Left cardiac atrium (tissue), 4 donors: Measurements from ENCODE around the gene HMGCL. TPM values are rescaled to one million over a fixed set of nuclear protein-coding genes. Genes with fewer than 3 reads are reported as not detected.
"Not testable (repeated sequence)": the region's sequence is repeated elsewhere in the genome, so short reads cannot be mapped to it uniquely, and the experiment has no call there.

Experiments
- ATAC-seq, 2 donors: fragments of 200-7000 bp; cut with Tn5 transposase; one replicate each; pipeline ENCODE4 v1.9.1; 2020; ENCODE audit warnings: mild to moderate bottlenecking in 2 of 2, moderate library complexity in 2 of 2
- DNase-seq: peaks from one replicate; pipeline ENCODE4 v3.0.0-alpha.2; 2020
- intact Hi-C, 2 donors: fragments of 100-400 bp; cut with DNase I; formaldehyde crosslinking; loops; one replicate each; pipeline versions ENCODE4 v1.14.1 to v1.15.1; 2022 to 2023
- total RNA-seq, 2 donors: library from RNA; stranded (reverse); fragmentation: NEBNext Ultra II Directional; extraction: Animal tissue kit (Norgen Biotek cat#: 25700); gene quantifications; one replicate each; pipeline ENCODE4 v1.2.1, GENCODE V29; 2021
- donor health status: DM: no; HTN: yes; CAD: no.
- donor health status: DM: no; HTN: yes; CAD: no; lungs with severe emphysema.
- donor health status: DM: yes; HTN: yes; CAD: no.
- donor health status: Dilated cardiomyopathy.

HMGCL gene
- total RNA-seq, 2 donors from 2014 or later, result 23.1 to 23.4 TPM

GRCh38 chr1:23802809-23803342 lies 22.4 kb downstream of the HMGCL start:
- ATAC-seq, intact Hi-C loops, DNase-seq: not testable (repeated sequence)

DNA sequence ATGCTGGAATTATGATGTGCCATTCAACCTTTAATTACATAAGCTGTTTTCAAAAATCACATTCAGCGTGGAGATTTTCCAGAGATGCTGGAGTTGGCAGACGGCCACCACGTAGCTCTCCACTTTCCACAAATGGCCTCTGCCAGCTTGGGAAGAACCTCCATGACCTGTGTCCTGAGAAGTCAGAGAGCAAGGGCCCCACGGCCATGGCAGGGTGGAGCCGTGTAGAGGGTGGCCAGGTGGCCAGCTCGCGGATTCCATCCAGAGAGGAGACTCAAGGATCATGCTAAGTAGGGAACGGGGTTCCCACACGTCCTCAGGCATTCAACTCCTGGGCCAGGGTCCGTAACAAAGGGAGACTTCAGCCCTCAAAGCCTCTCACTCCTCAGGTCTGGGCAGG lies 23.4 kb downstream of the HMGCL start:
- ATAC-seq (no peak), DNase-seq (no peak)
- intact Hi-C loops, result no loop called here

GRCh38 chr1:23801338-23801748 lies 23.9 kb downstream of the HMGCL start:
- DNase-seq (no peak), ATAC-seq (no peak)
- intact Hi-C loops, result no loop called here

GRCh38 chr1:23800400-23801337 lies 24.6 kb downstream of the HMGCL start, which contains the start of gene GALE:
GALE (minus strand) TSS chr1:23800754; CDS start chr1:23799007, 1,747 bp downstream.
- DNase-seq (peak; percentile 98), ATAC-seq (peak; percentile 95 to 97)
- intact Hi-C loops, result no loop called here

- DNase-seq, result peak; percentile 75
- peak; percentile 40 to 49 for ATAC-seq
- intact Hi-C loops, result no loop called here
Measured at GRCh38 chr1:23799570-23800399, 25.4 kb downstream of the HMGCL start.

- no peak for ATAC-seq
- intact Hi-C loops, result no loop called here
- DNase-seq, result no peak
Measured at GRCh38 chr1:23799255-23799569, 26.0 kb downstream of the HMGCL start.

- ATAC-seq (no peak), DNase-seq (no peak)
- intact Hi-C loops, result no loop called here
Measured at GRCh38 chr1:23798662-23799142, 26.5 kb downstream of the HMGCL start.

- ATAC-seq (no peak), DNase-seq (no peak)
- intact Hi-C loops, result no loop called here
Measured at GRCh38 chr1:23797478-23798448, 27.5 kb downstream of the HMGCL start.

DNA sequence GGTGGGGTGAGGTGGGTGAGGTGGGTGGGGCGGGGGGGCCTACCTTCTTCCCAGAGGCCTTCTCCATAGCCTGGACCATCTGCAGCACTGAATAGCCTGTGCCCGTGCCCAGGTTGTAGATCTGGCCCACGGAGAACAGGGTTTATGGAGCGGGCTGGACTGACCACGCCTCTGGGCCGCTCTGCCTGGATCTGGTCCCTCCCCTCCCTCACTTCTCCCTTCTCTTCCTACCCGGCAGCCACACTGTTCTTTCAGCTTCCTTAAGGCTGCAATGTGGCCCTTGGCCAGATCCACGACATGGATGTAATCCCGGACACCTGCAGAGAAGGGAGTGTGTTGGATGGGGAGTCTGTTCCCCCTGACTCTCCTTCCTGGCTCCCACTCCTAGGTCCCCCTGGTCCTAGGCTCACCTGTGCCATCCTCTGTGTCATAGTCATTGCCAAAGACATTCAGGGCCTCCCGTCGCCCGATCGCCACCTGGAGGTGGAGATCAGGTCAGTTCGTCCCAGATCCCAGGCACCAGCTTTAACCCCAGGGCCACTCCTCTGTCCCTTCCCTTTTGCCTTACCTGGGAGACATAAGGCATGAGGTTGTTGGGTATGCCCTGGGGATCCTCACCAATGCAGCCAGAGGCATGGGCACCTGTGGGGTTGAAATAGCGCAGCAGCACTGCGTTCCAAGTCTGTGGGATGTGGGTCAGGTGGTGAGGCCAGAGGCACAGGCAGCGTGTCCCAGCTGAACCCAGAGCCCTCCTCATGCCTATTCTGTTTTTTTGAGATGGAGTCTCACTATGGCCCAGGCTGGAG lies 28.6 kb downstream of the HMGCL start:
- no peak for ATAC-seq

GRCh38 chr1:23795676-23796465 lies 29.4 kb downstream of the HMGCL start:
- ATAC-seq (no peak), DNase-seq (no peak)
- intact Hi-C loops, result no loop called here

More for the DNA sequence above, 28.6 kb downstream of the HMGCL start:
- intact Hi-C loops, result no loop called here
- DNase-seq, result no peak

GRCh38 chr1:23794732-23795182 lies 30.5 kb downstream of the HMGCL start:
- ATAC-seq, DNase-seq, intact Hi-C loops: not testable (repeated sequence)

- DNase-seq (no peak), ATAC-seq (no peak)
- intact Hi-C loops, result no loop called here
Measured at GRCh38 chr1:23793861-23794731, 31.1 kb downstream of the HMGCL start.

- peak in 1 of 2 donors; percentile 23 for ATAC-seq
- intact Hi-C loops, result no loop called here
- DNase-seq, result peak; percentile 62
Measured at GRCh38 chr1:23793018-23793781, 32.0 kb downstream of the HMGCL start.

- no peak for DNase-seq
- intact Hi-C loops, result no loop called here
- no peak for ATAC-seq
Measured at GRCh38 chr1:23792151-23792945, 32.9 kb downstream of the HMGCL start.
